Central memory CD8-positive, alpha-beta T cell (primary cell): ENCODE measurements around the gene RAB8B.

Experiments used
- ATAC-seq: fragments of 150-1000 bp; cut with Tn5 transposase; replicated peaks from 2 replicates; pipeline ENCODE4 v1.10.0; 2022; ENCODE audit warnings: mild to moderate bottlenecking, moderate FRiP score, moderate number of reproducible peaks; ENCODE audit not compliant: poor library complexity, severe bottlenecking; ENCODE audit errors: extremely low read depth
- DNase-seq, 2 donors: peaks; one replicate each; pipeline ENCODE4 v3.0.0; 2021; ENCODE audit warnings: low spot score in 2 of 2
- H3K27ac Mint-ChIP-seq: one replicate; pipeline ENCODE4 v1.8.0; 2022; ENCODE audit warnings: low read depth, mild to moderate bottlenecking, moderate library complexity, mixed read lengths
- H3K27me3 Mint-ChIP-seq: one replicate; pipeline ENCODE4 v1.8.0; 2022; ENCODE audit warnings: mixed read lengths
- H3K36me3 Mint-ChIP-seq: one replicate; pipeline ENCODE4 v1.8.0; 2022; ENCODE audit warnings: mild to moderate bottlenecking, moderate library complexity, mixed read lengths; ENCODE audit not compliant: insufficient read depth
- H3K4me1 Mint-ChIP-seq: one replicate; pipeline ENCODE4 v1.8.0; 2022; ENCODE audit warnings: mixed read lengths
- H3K4me3 Mint-ChIP-seq: one replicate; pipeline ENCODE4 v1.8.0; 2022; ENCODE audit warnings: mild to moderate bottlenecking, moderate library complexity, mixed read lengths
- H3K9me3 Mint-ChIP-seq: one replicate; pipeline ENCODE4 v1.8.0; 2022; ENCODE audit warnings: mixed read lengths

Gene RAB8B

DNA sequence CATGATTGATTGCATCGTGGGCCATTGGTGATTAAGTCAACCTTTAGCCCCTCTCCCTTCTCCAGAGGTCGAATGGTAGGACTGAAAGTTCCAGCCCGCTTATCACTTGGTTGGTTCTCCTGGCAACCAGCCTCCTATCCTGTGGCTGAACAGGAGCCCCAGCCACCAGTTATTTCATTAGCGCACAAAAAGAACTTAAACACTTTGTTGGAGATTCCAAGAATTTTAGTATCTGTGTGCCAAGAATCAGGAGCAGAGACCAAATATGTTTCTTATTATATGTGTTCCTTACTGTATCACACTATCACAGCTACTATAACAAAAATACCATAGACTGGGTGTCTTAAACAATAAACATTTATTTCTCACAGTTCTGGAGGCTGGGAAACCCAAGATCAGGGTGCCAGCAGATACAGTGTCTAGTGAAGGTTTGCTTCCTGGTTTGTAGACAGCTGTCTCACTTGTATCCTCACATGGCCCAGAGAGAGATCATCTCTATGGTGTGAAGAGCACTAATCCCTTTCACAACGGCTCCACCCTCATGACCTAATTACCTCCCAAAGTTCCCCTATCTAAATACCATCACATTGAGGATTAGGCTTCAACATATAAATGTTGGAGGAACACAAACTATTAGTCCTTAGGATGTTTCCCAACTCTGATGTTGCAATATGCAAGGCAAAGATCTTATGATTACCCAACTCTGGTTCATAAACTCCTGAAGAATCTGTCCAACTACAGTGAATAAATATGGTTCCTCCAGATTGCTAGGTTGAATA is 57.5 kb downstream of the RAB8B start:
- H3K9me3 Mint-ChIP-seq = no peaks in the 10 kb centered on the region
- peaks cover 63% of the 10 kb centered on the region for H3K4me1 Mint-ChIP-seq
- no peak overlapping the region for H3K4me3 Mint-ChIP-seq
- peaks cover 41% of the 10 kb centered on the region for H3K36me3 Mint-ChIP-seq
- ATAC-seq (no peak), DNase-seq (no peak)
- peak overlapping the region; percentile 36 for H3K27ac Mint-ChIP-seq
- no peaks in the 10 kb centered on the region for H3K27me3 Mint-ChIP-seq

DNA sequence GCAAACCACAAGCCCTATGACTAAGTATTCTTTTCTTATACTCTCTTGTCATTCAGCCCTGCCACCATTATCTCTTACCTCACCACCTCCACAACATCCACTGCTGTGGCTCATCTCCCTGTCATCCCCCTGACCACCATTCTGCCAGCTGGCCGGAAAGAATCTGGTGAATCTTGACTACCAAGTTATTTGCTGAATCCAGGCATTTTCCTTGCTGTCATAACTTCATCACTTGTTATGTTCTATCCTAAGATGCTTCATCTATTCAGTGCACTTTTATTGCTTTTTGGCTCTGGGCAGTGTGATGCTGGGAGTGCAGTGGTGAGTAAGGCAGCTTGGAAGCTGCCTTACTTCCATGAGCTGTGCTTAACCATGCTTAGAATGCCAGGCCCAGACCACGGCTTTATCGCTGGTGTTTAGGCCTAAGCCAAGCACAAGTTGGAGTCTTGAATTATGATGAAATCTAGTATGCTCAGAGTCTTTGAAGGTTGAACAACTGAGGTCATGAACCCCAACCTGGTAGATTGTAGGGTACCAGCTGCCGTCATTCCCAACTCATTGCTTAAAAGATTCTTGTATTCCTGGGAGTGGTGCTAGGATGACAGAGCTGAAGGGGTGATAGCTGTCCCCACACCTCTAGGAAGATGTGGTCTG is 61.0 kb downstream of the RAB8B start:
- H3K27ac Mint-ChIP-seq = no peak overlapping the region
- no peak overlapping the region for H3K4me3 Mint-ChIP-seq
- ATAC-seq (no peak), DNase-seq (no peak)
- no peaks in the 10 kb centered on the region for H3K27me3 Mint-ChIP-seq
- H3K36me3 Mint-ChIP-seq = peaks cover 49% of the 10 kb centered on the region
- H3K9me3 Mint-ChIP-seq = no peaks in the 10 kb centered on the region
- peaks cover 53% of the 10 kb centered on the region for H3K4me1 Mint-ChIP-seq

- Mint-ChIP-seq H3K27me3 (no peaks in the 10 kb centered on the region), H3K27ac (no peak overlapping the region), H3K4me3 (no peak overlapping the region), H3K4me1 (peaks cover 55% of the 10 kb centered on the region), H3K9me3 (no peaks in the 10 kb centered on the region), H3K36me3 (peaks cover 55% of the 10 kb centered on the region)
- no peak for ATAC-seq
- DNase-seq = no peak
These were observed 62.3 kb downstream of the RAB8B start for GRCh38 chr15:63251701-63252100.

GRCh38 chr15:63252292-63252691 is 62.9 kb downstream of the RAB8B start:
- H3K27ac Mint-ChIP-seq = no peak overlapping the region
- no peak overlapping the region for H3K4me3 Mint-ChIP-seq
- H3K4me1 Mint-ChIP-seq = peaks cover 49% of the 10 kb centered on the region
- no peaks in the 10 kb centered on the region for H3K27me3 Mint-ChIP-seq
- ATAC-seq (no peak), DNase-seq (no peak)
- no peaks in the 10 kb centered on the region for H3K9me3 Mint-ChIP-seq
- H3K36me3 Mint-ChIP-seq = peaks cover 56% of the 10 kb centered on the region

DNA sequence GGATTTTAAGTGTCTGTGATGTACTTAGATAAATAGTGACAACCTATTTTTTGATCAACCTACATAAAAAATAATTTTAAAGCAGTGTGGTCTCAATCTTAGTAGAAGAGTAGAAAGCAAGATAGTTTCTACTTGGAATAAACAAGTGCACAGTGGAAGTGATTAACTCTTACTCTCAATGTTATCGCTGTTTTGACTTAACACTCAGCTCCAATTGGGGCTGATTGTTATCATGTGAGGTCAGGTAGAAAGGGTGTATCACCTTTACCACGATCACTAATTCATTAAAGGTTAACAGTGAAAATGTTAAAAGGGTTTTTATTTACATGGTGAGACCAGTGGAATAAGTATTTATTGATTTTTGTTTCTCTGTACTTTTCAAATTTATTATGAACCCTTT is 65.6 kb downstream of the RAB8B start:
- DNase-seq (no peak), ATAC-seq (no peak)
- H3K4me3 Mint-ChIP-seq = no peak overlapping the region
- H3K9me3 Mint-ChIP-seq = no peaks in the 10 kb centered on the region
- H3K27ac Mint-ChIP-seq = peak overlapping the region; percentile 90
- no peaks in the 10 kb centered on the region for H3K27me3 Mint-ChIP-seq
- peaks cover 36% of the 10 kb centered on the region for H3K4me1 Mint-ChIP-seq
- H3K36me3 Mint-ChIP-seq = peaks cover 62% of the 10 kb centered on the region

DNA sequence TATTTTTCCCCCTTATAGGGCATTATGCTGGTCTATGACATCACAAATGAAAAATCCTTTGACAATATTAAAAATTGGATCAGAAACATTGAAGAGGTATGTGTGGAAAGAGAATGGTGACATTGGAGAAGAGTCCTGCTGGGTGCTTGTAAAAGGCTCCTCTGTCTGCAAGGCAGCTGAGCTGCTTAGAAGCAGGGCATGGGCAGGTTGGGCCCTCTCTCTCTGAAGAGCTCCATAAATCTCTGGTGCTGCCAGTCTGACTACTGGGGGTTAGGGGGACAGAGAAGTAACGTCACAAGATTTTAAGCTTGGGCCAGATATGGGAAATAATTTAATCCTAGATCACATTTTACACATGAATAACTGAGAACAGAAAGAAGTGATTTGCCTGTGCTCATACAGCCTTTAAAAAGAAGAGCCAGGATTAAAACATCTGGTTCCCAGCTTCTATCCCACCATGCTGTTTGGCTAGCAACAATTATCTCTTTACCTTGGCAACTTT is 66.1 kb downstream of the RAB8B start:
- Mint-ChIP-seq H3K27ac (peak overlapping the region; percentile 35), H3K36me3 (peaks cover 60% of the 10 kb centered on the region), H3K9me3 (no peaks in the 10 kb centered on the region), H3K4me1 (peaks cover 31% of the 10 kb centered on the region), H3K27me3 (no peaks in the 10 kb centered on the region), H3K4me3 (no peak overlapping the region)
- DNase-seq (no peak), ATAC-seq (no peak)

GRCh38 chr15:63256433-63257274 is 67.2 kb downstream of the RAB8B start:
- H3K27me3 Mint-ChIP-seq = no peaks in the 10 kb centered on the region
- DNase-seq (no peak), ATAC-seq (no peak)
- no peaks in the 10 kb centered on the region for H3K9me3 Mint-ChIP-seq
- no peak overlapping the region for H3K4me3 Mint-ChIP-seq
- H3K27ac Mint-ChIP-seq = no peak overlapping the region
- H3K4me1 Mint-ChIP-seq = peaks cover 29% of the 10 kb centered on the region
- H3K36me3 Mint-ChIP-seq = peaks cover 61% of the 10 kb centered on the region

DNA sequence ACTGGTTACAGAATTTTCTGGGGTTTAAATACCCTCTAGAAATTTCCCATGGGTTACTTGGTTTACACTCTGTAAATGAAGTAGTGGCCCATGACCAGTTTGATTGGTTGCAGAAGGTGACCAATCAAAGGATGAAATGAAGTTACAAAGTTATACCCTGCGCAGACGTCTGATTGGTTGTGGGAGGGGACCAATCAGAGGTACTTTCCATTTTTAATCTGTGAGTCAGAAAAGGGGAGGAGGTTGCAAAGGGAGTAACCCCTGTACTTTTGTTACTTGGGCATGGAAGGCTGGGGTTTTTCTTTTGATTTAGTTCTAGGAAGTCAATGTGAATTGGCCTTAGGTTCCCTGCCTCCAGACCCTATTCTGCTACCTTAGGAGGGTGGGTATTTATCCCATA is 69.3 kb downstream of the RAB8B start:
- no peak overlapping the region for H3K4me3 Mint-ChIP-seq
- H3K36me3 Mint-ChIP-seq = peaks cover 65% of the 10 kb centered on the region
- H3K27me3 Mint-ChIP-seq = no peaks in the 10 kb centered on the region
- ATAC-seq (no peak), DNase-seq (no peak)
- H3K27ac Mint-ChIP-seq = no peak overlapping the region
- H3K9me3 Mint-ChIP-seq = no peaks in the 10 kb centered on the region
- peaks cover 16% of the 10 kb centered on the region for H3K4me1 Mint-ChIP-seq

GRCh38 chr15:63260791-63261190 is 71.4 kb downstream of the RAB8B start:
- ATAC-seq = no peak
- Mint-ChIP-seq H3K9me3 (no peaks in the 10 kb centered on the region), H3K4me1 (peaks cover 11% of the 10 kb centered on the region), H3K36me3 (peaks cover 56% of the 10 kb centered on the region), H3K4me3 (no peak overlapping the region), H3K27ac (no peak overlapping the region), H3K27me3 (no peaks in the 10 kb centered on the region)
- DNase-seq = no peak

- DNase-seq = no peak
- Mint-ChIP-seq H3K4me3 (no peak overlapping the region), H3K27me3 (no peaks in the 10 kb centered on the region), H3K27ac (no peak overlapping the region), H3K4me1 (peaks cover 8% of the 10 kb centered on the region), H3K9me3 (no peaks in the 10 kb centered on the region), H3K36me3 (peaks cover 51% of the 10 kb centered on the region)
- ATAC-seq = no peak
These were observed 71.9 kb downstream of the RAB8B start for GRCh38 chr15:63261311-63261710.

- no peaks in the 10 kb centered on the region for H3K27me3 Mint-ChIP-seq
- ATAC-seq (no peak), DNase-seq (no peak)
- no peak overlapping the region for H3K4me3 Mint-ChIP-seq
- H3K4me1 Mint-ChIP-seq = peaks cover 5% of the 10 kb centered on the region
- H3K27ac Mint-ChIP-seq = no peak overlapping the region
- peaks cover 40% of the 10 kb centered on the region for H3K36me3 Mint-ChIP-seq
- H3K9me3 Mint-ChIP-seq = no peaks in the 10 kb centered on the region
These were observed 74.1 kb downstream of the RAB8B start for GRCh38 chr15:63263519-63263918.

DNA sequence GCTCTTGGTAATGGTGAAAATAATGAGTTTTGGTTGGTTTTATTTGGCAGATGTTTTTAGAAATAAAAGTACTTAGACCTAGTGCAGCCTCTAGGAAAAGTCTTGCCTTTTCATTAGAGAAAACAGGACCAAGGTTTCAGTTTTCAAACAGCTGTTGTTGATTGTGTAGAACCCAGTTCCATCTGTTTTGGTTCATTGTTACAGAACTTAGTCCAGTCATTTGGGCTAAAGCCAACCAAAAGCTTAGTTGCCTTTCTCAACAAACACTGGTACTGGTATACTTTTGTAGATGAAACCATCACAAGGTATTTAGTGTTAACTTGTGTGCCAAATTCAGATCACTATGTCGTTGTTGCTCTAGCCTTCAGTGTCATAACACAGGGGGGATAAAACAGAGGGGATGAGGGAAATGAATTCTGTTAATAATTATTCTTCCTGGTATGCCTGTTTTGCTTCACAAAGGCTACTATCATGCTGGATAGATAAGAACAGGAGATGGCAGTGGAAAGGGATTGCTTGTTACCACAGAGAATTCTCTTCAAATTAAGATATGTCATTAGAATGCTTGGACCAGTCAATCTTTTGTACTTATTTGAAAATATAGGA is 75.4 kb downstream of the RAB8B start:
- no peak for DNase-seq
- Mint-ChIP-seq H3K4me3 (no peak overlapping the region), H3K27me3 (no peaks in the 10 kb centered on the region), H3K27ac (no peak overlapping the region), H3K36me3 (peaks cover 38% of the 10 kb centered on the region), H3K9me3 (no peaks in the 10 kb centered on the region), H3K4me1 (peaks cover 11% of the 10 kb centered on the region)
- ATAC-seq = no peak
